PC-9 (cell line): ENCODE data around the gene SLC24A4. TPM values are rescaled to one million over a fixed set of nuclear protein-coding genes. Genes with fewer than 3 reads are reported as not detected.
A peak's percentile ranks its signal among the peaks of the same experiment; 100 is the strongest.

Source experiments
- BruUV-seq: library from RNA; stranded (reverse); fragments of 400-500 nt; replicated peaks from 2 replicates; lab custom pipeline; 2021; lab: Mats Ljungman, UMichigan
- CTCF ChIA-PET: fragments of 300-600 bp; sonication (Branson Sonifier 250); formaldehyde crosslinking; loops from one replicate; lab custom pipeline; 2022; ENCODE audit warnings: antibody characterized with exemption; lab: Charles Lee
- POLR2A ChIA-PET: fragments of 300-600 bp; sonication (Branson Sonifier 250); formaldehyde crosslinking; loops from one replicate; lab custom pipeline; 2022; ENCODE audit warnings: antibody characterized with exemption; ENCODE audit not compliant: unreplicated experiment; lab: Charles Lee
- DNase-seq, 2 experiments: peaks; one replicate each; pipeline versions ENCODE4 v3.0.0 to v3.0.0-alpha.2; 2015 to 2022; ENCODE audit warnings: mixed read lengths in 1 of 2
- H2AFZ ChIP-seq: fragments of 200-600 bp; sonication (generic); 2 replicates; pipeline ENCODE4 v1.8.1; 2017; ENCODE audit warnings: antibody characterized with exemption
- H3F3A ChIP-seq: fragments of 200-600 bp; sonication (generic); 2 replicates; pipeline ENCODE4 v1.8.1; 2017; ENCODE audit warnings: antibody characterized with exemption, mild to moderate bottlenecking, low read depth; ENCODE audit not compliant: insufficient read depth
- H3K27ac ChIP-seq: fragments of 200-600 bp; sonication (generic); 2 replicates; pipeline ENCODE4 v1.6.1; 2016; ENCODE audit warnings: mixed run types
- H3K27me3 ChIP-seq: fragments of 200-600 bp; sonication (generic); 2 replicates; pipeline ENCODE4 v1.6.1; 2016; ENCODE audit warnings: low read depth, mixed run types; ENCODE audit not compliant: insufficient read depth
- H3K36me3 ChIP-seq: fragments of 200-600 bp; sonication (generic); 2 replicates; pipeline ENCODE4 v1.6.1; 2016; ENCODE audit warnings: low read depth, mixed run types
- H3K4me1 ChIP-seq: fragments of 200-600 bp; sonication (generic); replicated peaks from 2 replicates; pipeline ENCODE4 v1.6.1; 2016; ENCODE audit warnings: mixed run types; ENCODE audit not compliant: insufficient read depth
- H3K4me2 ChIP-seq: fragments of 200-600 bp; sonication (generic); 2 replicates; pipeline ENCODE4 v1.6.1; 2017; ENCODE audit warnings: mixed run types
- H3K4me3 ChIP-seq: fragments of 200-600 bp; sonication (generic); 2 replicates; pipeline ENCODE4 v1.6.1; 2016; ENCODE audit warnings: mixed run types
- H3K79me2 ChIP-seq: fragments of 200-600 bp; sonication (generic); 2 replicates; pipeline ENCODE4 v1.6.1; 2017; ENCODE audit warnings: low read depth, mixed run types
- H3K9me2 ChIP-seq: fragments of 200-600 bp; sonication (generic); 2 replicates; pipeline ENCODE4 v1.8.1; 2017; ENCODE audit warnings: mild to moderate bottlenecking; ENCODE audit not compliant: insufficient read depth
- H3K9me3 ChIP-seq: fragments of 200-600 bp; sonication (generic); 2 replicates; pipeline ENCODE4 v1.8.1; 2016; ENCODE audit warnings: low read depth; ENCODE audit not compliant: insufficient read depth
- H4K20me1 ChIP-seq: fragments of 200-600 bp; sonication (generic); 2 replicates; pipeline ENCODE4 v1.8.1; 2017; ENCODE audit not compliant: insufficient read depth
- CTCF ChIP-seq: fragments of 200-600 bp; sonication (generic); conservative IDR thresholded peaks from 2 replicates; pipeline ENCODE4 v1.6.1; 2017; ENCODE audit warnings: mixed run types, antibody characterized with exemption, mild to moderate bottlenecking, moderate library complexity
- EZH2 ChIP-seq: fragments of 200-600 bp; sonication (generic); IDR thresholded peaks from 2 replicates; pipeline ENCODE4 v1.8.0; 2017; ENCODE audit warnings: antibody characterized with exemption, low read depth
- intact Hi-C: fragments of 100-400 bp; cut with micrococcal nuclease; formaldehyde crosslinking; loops from one replicate; pipeline ENCODE4 v1.10.0; 2022; ENCODE audit not compliant: unreplicated experiment
- total RNA-seq: library from RNA; stranded (reverse); gene quantifications from 2 replicates; pipeline ENCODE4 v1.2.3, GENCODE V29; 2021

Gene SLC24A4
- total RNA-seq, 1 experiment from 2014 or later: not detected

- no peaks in the 10 kb centered on the region for H3K9me2 ChIP-seq
- peak overlapping the region; percentile 99; the same call in 1 of the 2 replicates for H3K4me3 ChIP-seq
- peaks cover 81% of the 10 kb centered on the region for H3K79me2 ChIP-seq
- no peaks in the 10 kb centered on the region for H4K20me1 ChIP-seq
- DNase-seq: no peak
- TF ChIP-seq EZH2: no peak
- TF ChIP-seq CTCF: no peak
- CTCF ChIA-PET: no interaction called here
- H3K27me3 ChIP-seq: no peaks in the 10 kb centered on the region
- peak overlapping the region; percentile 97 for H3K4me2 ChIP-seq
- BruUV-seq: no TSS peak
- H3F3A ChIP-seq: peaks cover 24% of the 10 kb centered on the region
- H3K27ac ChIP-seq: no peak overlapping the region
- no peaks in the 10 kb centered on the region for H3K9me3 ChIP-seq
- peaks cover 39% of the 10 kb centered on the region for H3K4me1 ChIP-seq
- no peaks in the 10 kb centered on the region; the same call in 1 of the 2 replicates for H3K36me3 ChIP-seq
- intact Hi-C loops: no loop called here
- POLR2A ChIA-PET: no interaction called here
- H2AFZ ChIP-seq: no peak overlapping the region
Measured at GRCh38 chr14:92515546-92516343, 192.8 kb downstream of the SLC24A4 start.

GRCh38 chr14:92516344-92516965 lies 193.5 kb downstream of the SLC24A4 start:
- Histone ChIP-seq H3K4me3 (no peak overlapping the region), H3K4me1 (peaks cover 32% of the 10 kb centered on the region), H4K20me1 (no peaks in the 10 kb centered on the region), H3K4me2 (no peak overlapping the region), H3K9me2 (no peaks in the 10 kb centered on the region), H3K36me3 (no peaks in the 10 kb centered on the region; the same call in 1 of the 2 replicates), H3F3A (peaks cover 17% of the 10 kb centered on the region), H2AFZ (no peak overlapping the region), H3K27me3 (no peaks in the 10 kb centered on the region), H3K79me2 (peaks cover 88% of the 10 kb centered on the region), H3K9me3 (no peaks in the 10 kb centered on the region), H3K27ac (no peak overlapping the region)
- BruUV-seq: no TSS peak
- POLR2A ChIA-PET: no interaction called here
- DNase-seq: no peak
- TF ChIP-seq CTCF (no peak), EZH2 (no peak)
- intact Hi-C loops: no loop called here
- CTCF ChIA-PET: no interaction called here

GRCh38 chr14:92516966-92517506 lies 194.1 kb downstream of the SLC24A4 start:
- no peaks in the 10 kb centered on the region for H4K20me1 ChIP-seq
- H3F3A ChIP-seq: peaks cover 12% of the 10 kb centered on the region
- no peak overlapping the region for H3K4me2 ChIP-seq
- no TSS peak for BruUV-seq
- ChIA-PET CTCF (no interaction called here), POLR2A (no interaction called here)
- no peak for DNase-seq
- intact Hi-C loops: no loop called here
- H3K4me1 ChIP-seq: peaks cover 26% of the 10 kb centered on the region
- no peak for TF ChIP-seq CTCF
- TF ChIP-seq EZH2: no peak
- no peak overlapping the region for H3K27ac ChIP-seq
- H3K36me3 ChIP-seq: no peaks in the 10 kb centered on the region; the same call in 1 of the 2 replicates
- no peaks in the 10 kb centered on the region for H3K27me3 ChIP-seq
- peaks cover 94% of the 10 kb centered on the region for H3K79me2 ChIP-seq
- H2AFZ ChIP-seq: no peak overlapping the region
- no peaks in the 10 kb centered on the region for H3K9me3 ChIP-seq
- H3K4me3 ChIP-seq: no peak overlapping the region
- no peaks in the 10 kb centered on the region for H3K9me2 ChIP-seq
